WTC11 (cell line): ENCODE measurements around the gene FAM163A. TPM values are rescaled to one million over a fixed set of nuclear protein-coding genes. Genes with fewer than 3 reads are reported as not detected.

Experiments used
- ATAC-seq: fragments of 200-7000 bp; cut with Tn5 transposase; 2 replicates; pipeline ENCODE4 v1.10.0; 2021; ENCODE audit warnings: mild to moderate bottlenecking, moderate library complexity
- CTCF ChIA-PET: fragments of 300-600 bp; sonication (Branson Sonifier 250); formaldehyde crosslinking; loops from one replicate; lab custom pipeline; 2021; ENCODE audit warnings: antibody characterized with exemption; lab: Charles Lee
- POLR2A ChIA-PET: fragments of 350-600 bp; sonication (Branson Sonifier 250); formaldehyde crosslinking; loops from one replicate; lab custom pipeline; 2021; ENCODE audit warnings: antibody characterized with exemption; lab: Charles Lee
- DNase-seq: peaks from one replicate; pipeline ENCODE4 v3.0.0; 2021; ENCODE audit warnings: low spot score
- H3K27ac Mint-ChIP-seq: 2 replicates; pipeline ENCODE4 v1.8.0; 2021; ENCODE audit warnings: mixed read lengths
- H3K27me3 Mint-ChIP-seq: 2 replicates; pipeline ENCODE4 v1.8.0; 2021; ENCODE audit warnings: low read depth, mild to moderate bottlenecking, moderate library complexity, mixed read lengths
- H3K36me3 Mint-ChIP-seq: 2 replicates; pipeline ENCODE4 v1.8.0; 2021; ENCODE audit warnings: mixed read lengths
- H3K4me1 Mint-ChIP-seq: 2 replicates; pipeline ENCODE4 v1.8.0; 2022; ENCODE audit warnings: mixed read lengths
- H3K4me3 Mint-ChIP-seq: 2 replicates; pipeline ENCODE4 v1.8.0; 2021; ENCODE audit warnings: mild to moderate bottlenecking, moderate library complexity, mixed read lengths
- H3K9me3 Mint-ChIP-seq: 2 replicates; pipeline ENCODE4 v1.8.0; 2021; ENCODE audit warnings: mixed read lengths
- ATF6 ChIP-seq: sonication (generic); formaldehyde crosslinking; IDR thresholded peaks from 2 replicates; pipeline ENCODE4 v1.8.1; 2023; ENCODE audit warnings: mild to moderate bottlenecking, missing genetic modification reagents
- CBFB ChIP-seq: sonication (generic); formaldehyde crosslinking; IDR thresholded peaks from 2 replicates; pipeline ENCODE4 v1.8.1; 2022; ENCODE audit warnings: mild to moderate bottlenecking, low read depth, missing genetic modification reagents
- ETV6 ChIP-seq: sonication (generic); formaldehyde crosslinking; IDR thresholded peaks from 2 replicates; pipeline ENCODE4 v1.8.1; 2022; ENCODE audit warnings: mild to moderate bottlenecking, missing genetic modification reagents
- FOXK1 ChIP-seq: sonication (generic); formaldehyde crosslinking; IDR thresholded peaks from 2 replicates; pipeline ENCODE4 v1.8.0; 2022; ENCODE audit warnings: mild to moderate bottlenecking, moderate library complexity, missing genetic modification reagents
- GABPB1 ChIP-seq: sonication (generic); formaldehyde crosslinking; IDR thresholded peaks from 2 replicates; pipeline ENCODE4 v1.8.1; 2023; ENCODE audit warnings: mild to moderate bottlenecking, missing genetic modification reagents
- HMGA2 ChIP-seq: fragments of 250-450 bp; sonication (Bioruptor Pico); IDR thresholded peaks from 2 replicates; pipeline ENCODE4 v1.4.0; 2021; ENCODE audit warnings: mild to moderate bottlenecking, moderate library complexity
- HMGXB4 ChIP-seq: sonication (generic); formaldehyde crosslinking; IDR thresholded peaks from 2 replicates; pipeline ENCODE4 v1.8.1; 2023; ENCODE audit warnings: mild to moderate bottlenecking, moderate library complexity, missing genetic modification reagents
- IRF1 ChIP-seq: sonication (generic); formaldehyde crosslinking; IDR thresholded peaks from 2 replicates; pipeline ENCODE4 v1.8.0; 2023; ENCODE audit warnings: missing genetic modification reagents
- MLX ChIP-seq: sonication (generic); formaldehyde crosslinking; IDR thresholded peaks from 2 replicates; pipeline ENCODE4 v1.8.1; 2023; ENCODE audit warnings: mild to moderate bottlenecking, missing genetic modification reagents, moderate library complexity
- MXD4 ChIP-seq: fragments of 250-450 bp; sonication (Bioruptor Pico); IDR thresholded peaks from 2 replicates; pipeline ENCODE4 v1.8.0; 2021; ENCODE audit warnings: mild to moderate bottlenecking, moderate library complexity, borderline replicate concordance
- NR2C2 ChIP-seq: sonication (generic); formaldehyde crosslinking; IDR thresholded peaks from 2 replicates; pipeline ENCODE4 v1.8.0; 2022; ENCODE audit warnings: mild to moderate bottlenecking, missing genetic modification reagents
- SMAD4 ChIP-seq: sonication (generic); formaldehyde crosslinking; IDR thresholded peaks from 2 replicates; pipeline ENCODE4 v1.8.0; 2022; ENCODE audit warnings: mild to moderate bottlenecking, missing genetic modification reagents
- TEAD4 ChIP-seq: sonication (generic); formaldehyde crosslinking; IDR thresholded peaks from 2 replicates; pipeline ENCODE4 v1.8.0; 2022; ENCODE audit warnings: mild to moderate bottlenecking, missing genetic modification reagents
- ZNF138 ChIP-seq: sonication (generic); formaldehyde crosslinking; conservative IDR thresholded peaks from 2 replicates; pipeline ENCODE4 v1.8.1; 2022; ENCODE audit warnings: mild to moderate bottlenecking, moderate library complexity, missing genetic modification reagents
- ZNF219 ChIP-seq: sonication (generic); formaldehyde crosslinking; IDR thresholded peaks from 2 replicates; pipeline ENCODE4 v1.8.0; 2023; ENCODE audit warnings: missing genetic modification reagents, mild to moderate bottlenecking, borderline replicate concordance
- ZNF671 ChIP-seq: fragments of 250-450 bp; sonication (Bioruptor Pico); IDR thresholded peaks from 2 replicates; pipeline ENCODE4 v1.8.0; 2021; ENCODE audit warnings: mild to moderate bottlenecking
- total RNA-seq: library from RNA; stranded (reverse); gene quantifications from 3 replicates; pipeline ENCODE4 v1.2.3, GENCODE V29; 2021
- TF ChIP-seq, protein P1 (sequence below): sonication (generic); formaldehyde crosslinking; IDR thresholded peaks from 2 replicates; pipeline ENCODE4 v1.8.0; 2022; ENCODE audit warnings: mild to moderate bottlenecking, missing genetic modification reagents
- TF ChIP-seq, protein P2 (sequence below): fragments of 250-450 bp; sonication (Bioruptor Pico); IDR thresholded peaks from 2 replicates; pipeline ENCODE4 v2.1.2; 2022; ENCODE audit warnings: mild to moderate bottlenecking, moderate library complexity
- TF ChIP-seq, protein P3 (sequence below): fragments of 200-600 bp; IDR thresholded peaks from 2 replicates; pipeline ENCODE4 v1.8.0; 2022; ENCODE audit warnings: antibody characterized with exemption
- TF ChIP-seq, protein P4 (sequence below): sonication (generic); formaldehyde crosslinking; IDR thresholded peaks from 2 replicates; pipeline ENCODE4 v1.8.1; 2022; ENCODE audit warnings: low read depth, mild to moderate bottlenecking, moderate library complexity, missing genetic modification reagents, borderline replicate concordance

FAM163A gene
- total RNA-seq, 1 experiment from 2014 or later = 0.07 TPM

- TF ChIP-seq HMGA2 (CRISPR knock-in tag) (no peak), ATF6 (CRISPR knock-in tag) (no peak), GABPB1 (CRISPR knock-in tag) (peak; percentile 40; the same call in 1 of the 2 replicates)
- TF ChIP-seq, all 79 proteins: peak for 1
Measured at GRCh38 chr1:179731643-179732042, 11.4 kb upstream of the FAM163A start (continued).

- Mint-ChIP-seq H3K4me3 (peak overlapping the region; percentile 70), H3K4me1 (peaks cover 16% of the 10 kb centered on the region), H3K27me3 (peaks cover 80% of the 10 kb centered on the region), H3K9me3 (no peaks in the 10 kb centered on the region), H3K36me3 (no peaks in the 10 kb centered on the region), H3K27ac (no peak overlapping the region)
- ChIA-PET POLR2A (no interaction called here), CTCF (interaction anchor here (2.3 kb wide), 2 partner anchors 68 to 72 kb away, joined by 12 to 18 read pairs; no protein-coding TSS in a partner anchor)
- DNase-seq (no peak), ATAC-seq (no peak)
- TF ChIP-seq CBFB (CRISPR knock-in tag) = no peak
- no peak for TF ChIP-seq ZNF671 (CRISPR knock-in tag)
- TF ChIP-seq, protein P1, sequence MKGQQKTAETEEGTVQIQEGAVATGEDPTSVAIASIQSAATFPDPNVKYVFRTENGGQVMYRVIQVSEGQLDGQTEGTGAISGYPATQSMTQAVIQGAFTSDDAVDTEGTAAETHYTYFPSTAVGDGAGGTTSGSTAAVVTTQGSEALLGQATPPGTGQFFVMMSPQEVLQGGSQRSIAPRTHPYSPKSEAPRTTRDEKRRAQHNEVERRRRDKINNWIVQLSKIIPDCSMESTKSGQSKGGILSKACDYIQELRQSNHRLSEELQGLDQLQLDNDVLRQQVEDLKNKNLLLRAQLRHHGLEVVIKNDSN (CRISPR knock-in tag) = no peak
- TF ChIP-seq ETV6 (CRISPR knock-in tag) = no peak
Measured at GRCh38 chr1:179742291-179742690, 800 bp upstream of the FAM163A start.

GRCh38 chr1:179743679-179744400 lies 749 bp downstream of the FAM163A start:
- Mint-ChIP-seq H3K4me3 (peak overlapping the region; percentile 66), H3K27ac (no peak overlapping the region), H3K36me3 (no peaks in the 10 kb centered on the region), H3K27me3 (peaks cover 85% of the 10 kb centered on the region), H3K9me3 (no peaks in the 10 kb centered on the region), H3K4me1 (peaks cover 16% of the 10 kb centered on the region)
- DNase-seq (peak; percentile 26), ATAC-seq (peak; percentile 65)
- CTCF ChIA-PET = interaction anchor here (0.9 to 2.3 kb wide), 3 partner anchors 38 to 71 kb away, joined by 4 to 18 read pairs (median 12); no protein-coding TSS in a partner anchor
- POLR2A ChIA-PET = no interaction called here
- TF ChIP-seq MLX (CRISPR knock-in tag) (no peak), HMGXB4 (CRISPR knock-in tag) (no peak; the same call in 1 of the 2 replicates), ZNF671 (CRISPR knock-in tag) (no peak), SMAD4 (CRISPR knock-in tag) (no peak), TEAD4 (CRISPR knock-in tag) (no peak), MXD4 (CRISPR knock-in tag) (no peak), FOXK1 (CRISPR knock-in tag) (0 out of 2 replicates have a peak, but pooled peaks have one; percentile 46), NR2C2 (no peak), ZNF219 (CRISPR knock-in tag) (no peak), IRF1 (CRISPR knock-in tag) (no peak), ZNF138 (no peak)
- TF ChIP-seq, protein P2, sequence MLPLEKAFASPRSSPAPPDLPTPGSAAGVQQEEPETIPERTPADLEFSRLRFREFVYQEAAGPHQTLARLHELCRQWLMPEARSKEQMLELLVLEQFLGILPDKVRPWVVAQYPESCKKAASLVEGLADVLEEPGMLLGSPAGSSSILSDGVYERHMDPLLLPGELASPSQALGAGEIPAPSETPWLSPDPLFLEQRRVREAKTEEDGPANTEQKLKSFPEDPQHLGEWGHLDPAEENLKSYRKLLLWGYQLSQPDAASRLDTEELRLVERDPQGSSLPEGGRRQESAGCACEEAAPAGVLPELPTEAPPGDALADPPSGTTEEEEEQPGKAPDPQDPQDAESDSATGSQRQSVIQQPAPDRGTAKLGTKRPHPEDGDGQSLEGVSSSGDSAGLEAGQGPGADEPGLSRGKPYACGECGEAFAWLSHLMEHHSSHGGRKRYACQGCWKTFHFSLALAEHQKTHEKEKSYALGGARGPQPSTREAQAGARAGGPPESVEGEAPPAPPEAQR (CRISPR knock-in tag) = no peak
- TF ChIP-seq, protein P1 (CRISPR knock-in tag) = 0 out of 2 replicates have a peak, but pooled peaks have one; percentile 13
- TF ChIP-seq, protein P3, sequence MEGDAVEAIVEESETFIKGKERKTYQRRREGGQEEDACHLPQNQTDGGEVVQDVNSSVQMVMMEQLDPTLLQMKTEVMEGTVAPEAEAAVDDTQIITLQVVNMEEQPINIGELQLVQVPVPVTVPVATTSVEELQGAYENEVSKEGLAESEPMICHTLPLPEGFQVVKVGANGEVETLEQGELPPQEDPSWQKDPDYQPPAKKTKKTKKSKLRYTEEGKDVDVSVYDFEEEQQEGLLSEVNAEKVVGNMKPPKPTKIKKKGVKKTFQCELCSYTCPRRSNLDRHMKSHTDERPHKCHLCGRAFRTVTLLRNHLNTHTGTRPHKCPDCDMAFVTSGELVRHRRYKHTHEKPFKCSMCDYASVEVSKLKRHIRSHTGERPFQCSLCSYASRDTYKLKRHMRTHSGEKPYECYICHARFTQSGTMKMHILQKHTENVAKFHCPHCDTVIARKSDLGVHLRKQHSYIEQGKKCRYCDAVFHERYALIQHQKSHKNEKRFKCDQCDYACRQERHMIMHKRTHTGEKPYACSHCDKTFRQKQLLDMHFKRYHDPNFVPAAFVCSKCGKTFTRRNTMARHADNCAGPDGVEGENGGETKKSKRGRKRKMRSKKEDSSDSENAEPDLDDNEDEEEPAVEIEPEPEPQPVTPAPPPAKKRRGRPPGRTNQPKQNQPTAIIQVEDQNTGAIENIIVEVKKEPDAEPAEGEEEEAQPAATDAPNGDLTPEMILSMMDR = no peak
- TF ChIP-seq, protein P4, sequence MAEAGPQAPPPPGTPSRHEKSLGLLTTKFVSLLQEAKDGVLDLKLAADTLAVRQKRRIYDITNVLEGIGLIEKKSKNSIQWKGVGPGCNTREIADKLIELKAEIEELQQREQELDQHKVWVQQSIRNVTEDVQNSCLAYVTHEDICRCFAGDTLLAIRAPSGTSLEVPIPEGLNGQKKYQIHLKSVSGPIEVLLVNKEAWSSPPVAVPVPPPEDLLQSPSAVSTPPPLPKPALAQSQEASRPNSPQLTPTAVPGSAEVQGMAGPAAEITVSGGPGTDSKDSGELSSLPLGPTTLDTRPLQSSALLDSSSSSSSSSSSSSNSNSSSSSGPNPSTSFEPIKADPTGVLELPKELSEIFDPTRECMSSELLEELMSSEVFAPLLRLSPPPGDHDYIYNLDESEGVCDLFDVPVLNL (CRISPR knock-in tag) = no peak
